Endothelial cell of hepatic sinusoid (primary cell): ENCODE measurements around the gene KRT75.

ENCODE experiments used
- in situ Hi-C: cut with HindIII; loops from 2 replicates; pipeline ENCODE4 v1.10.0; 2017; ENCODE audit warnings: low sequenced_read_pairs

The KRT75 gene

GRCh38 chr12:52396656-52397055, 37.5 kb downstream of the KRT75 start:
- in situ Hi-C loops = loop anchor here (5.0 kb wide), 1 partner anchor 36 kb away; the partner anchor contains the start of gene KRT75

- in situ Hi-C loops = loop anchor here (5.0 kb wide), 1 partner anchor 36 kb away; the partner anchor contains the start of gene KRT75
These were observed 38.3 kb downstream of the KRT75 start for GRCh38 chr12:52395761-52396434.

- in situ Hi-C loops = loop anchor here (5.0 kb wide), 1 partner anchor 37 kb away; the partner anchor contains the start of gene KRT75
These were observed 39.2 kb downstream of the KRT75 start for GRCh38 chr12:52394836-52395405.

GRCh38 chr12:52392465-52393007, 41.6 kb downstream of the KRT75 start:
- in situ Hi-C loops = no loop called here

- in situ Hi-C loops = no loop called here
These were observed 42.6 kb downstream of the KRT75 start for GRCh38 chr12:52391618-52392002.

GRCh38 chr12:52390739-52391617, 43.2 kb downstream of the KRT75 start:
- in situ Hi-C loops = no loop called here

- in situ Hi-C loops = no loop called here
These were observed 44.6 kb downstream of the KRT75 start for GRCh38 chr12:52389313-52390207.

GRCh38 chr12:52387859-52388258, 46.3 kb downstream of the KRT75 start:
- in situ Hi-C loops = no loop called here

- in situ Hi-C loops = no loop called here
These were observed 48.9 kb downstream of the KRT75 start, which contains the start of gene KRT84 for GRCh38 chr12:52385226-52385702. KRT84 (minus strand) TSS chr12:52385652; CDS start chr12:52385585, 67 bp downstream.

GRCh38 chr12:52383331-52383730, 50.8 kb downstream of the KRT75 start:
- in situ Hi-C loops = no loop called here

GRCh38 chr12:52382854-52383253, 51.3 kb downstream of the KRT75 start:
- in situ Hi-C loops = no loop called here

GRCh38 chr12:52381206-52381605, 53.0 kb downstream of the KRT75 start:
- in situ Hi-C loops = no loop called here

- in situ Hi-C loops = no loop called here
These were observed 53.9 kb downstream of the KRT75 start for GRCh38 chr12:52380271-52380694.

- in situ Hi-C loops = no loop called here
These were observed 54.6 kb downstream of the KRT75 start for GRCh38 chr12:52379536-52379935.

- in situ Hi-C loops = no loop called here
These were observed 56.1 kb downstream of the KRT75 start for GRCh38 chr12:52378091-52378490.

GRCh38 chr12:52377266-52377665, 56.9 kb downstream of the KRT75 start:
- in situ Hi-C loops = no loop called here
